Measurements from ENCODE around the gene RESF1. TPM values are rescaled to one million over a fixed set of nuclear protein-coding genes. Genes with fewer than 3 reads are reported as not detected.
A peak's percentile ranks its signal among the peaks of the same experiment; 100 is the strongest.

Gene RESF1
- total RNA-seq, 1 donor from 2014 or later = 287 TPM

- no peak for DNase-seq (ENCODE audit: low spot score, unreplicated experiment)
- Mint-ChIP-seq H3K27ac (peak overlapping the region; percentile 99), H3K4me3 (ENCODE audit: low read depth) (peak overlapping the region; percentile 96), H3K4me1 (ENCODE audit: low read depth) (peaks cover 35% of the 10 kb centered on the region), H3K36me3 (ENCODE audit: insufficient read depth) (peaks cover 69% of the 10 kb centered on the region), H3K27me3 (no peaks in the 10 kb centered on the region), H3K9me3 (ENCODE audit: low read depth) (peaks cover 42% of the 10 kb centered on the region)
- no peak for TF ChIP-seq CTCF (IDR thresholded peaks at IDR 0.05; ENCODE audit: unreplicated experiment)
These were observed 2.9 kb downstream of the RESF1 start for GRCh38 chr12:31962076-31962475.

- no peaks in the 10 kb centered on the region for H3K27me3 Mint-ChIP-seq
- H3K9me3 Mint-ChIP-seq (ENCODE audit: low read depth) = peaks cover 50% of the 10 kb centered on the region
- H3K4me3 Mint-ChIP-seq (ENCODE audit: low read depth) = peak overlapping the region; percentile 29
- H3K4me1 Mint-ChIP-seq (ENCODE audit: low read depth) = peaks cover 31% of the 10 kb centered on the region
- TF ChIP-seq CTCF (IDR thresholded peaks at IDR 0.05; ENCODE audit: unreplicated experiment) = no peak
- no peak overlapping the region for H3K27ac Mint-ChIP-seq
- peaks cover 81% of the 10 kb centered on the region for H3K36me3 Mint-ChIP-seq (ENCODE audit: insufficient read depth)
- no peak for DNase-seq (ENCODE audit: low spot score, unreplicated experiment)
These were observed 5.1 kb downstream of the RESF1 start for GRCh38 chr12:31964280-31964679.

- peak overlapping the region; percentile 22 for H3K4me3 Mint-ChIP-seq (ENCODE audit: low read depth)
- H3K27ac Mint-ChIP-seq = peak overlapping the region; percentile 80
- no peak for DNase-seq (ENCODE audit: low spot score, unreplicated experiment)
- no peak for TF ChIP-seq CTCF (IDR thresholded peaks at IDR 0.05; ENCODE audit: unreplicated experiment)
- no peaks in the 10 kb centered on the region for H3K27me3 Mint-ChIP-seq
- peaks cover 31% of the 10 kb centered on the region for H3K4me1 Mint-ChIP-seq (ENCODE audit: low read depth)
- peaks cover 89% of the 10 kb centered on the region for H3K36me3 Mint-ChIP-seq (ENCODE audit: insufficient read depth)
- peaks cover 54% of the 10 kb centered on the region for H3K9me3 Mint-ChIP-seq (ENCODE audit: low read depth)
These were observed 5.9 kb downstream of the RESF1 start for GRCh38 chr12:31965090-31965489.

GRCh38 chr12:31966558-31967205 lies 7.5 kb downstream of the RESF1 start:
- H3K36me3 Mint-ChIP-seq (ENCODE audit: insufficient read depth) = peaks cover 96% of the 10 kb centered on the region
- H3K4me1 Mint-ChIP-seq (ENCODE audit: low read depth) = peaks cover 20% of the 10 kb centered on the region
- H3K4me3 Mint-ChIP-seq (ENCODE audit: low read depth) = peak overlapping the region; percentile 4
- no peak for DNase-seq (ENCODE audit: low spot score, unreplicated experiment)
- no peak for TF ChIP-seq CTCF (IDR thresholded peaks at IDR 0.05; ENCODE audit: unreplicated experiment)
- peak overlapping the region; percentile 43 for H3K27ac Mint-ChIP-seq
- no peaks in the 10 kb centered on the region for H3K27me3 Mint-ChIP-seq
- peaks cover 68% of the 10 kb centered on the region for H3K9me3 Mint-ChIP-seq (ENCODE audit: low read depth)

- H3K36me3 Mint-ChIP-seq (ENCODE audit: insufficient read depth) = peaks cover 96% of the 10 kb centered on the region
- no peak for TF ChIP-seq CTCF (IDR thresholded peaks at IDR 0.05; ENCODE audit: unreplicated experiment)
- no peaks in the 10 kb centered on the region for H3K27me3 Mint-ChIP-seq
- peak overlapping the region; percentile 34 for H3K27ac Mint-ChIP-seq
- no peak for DNase-seq (ENCODE audit: low spot score, unreplicated experiment)
- H3K9me3 Mint-ChIP-seq (ENCODE audit: low read depth) = peaks cover 68% of the 10 kb centered on the region
- peaks cover 12% of the 10 kb centered on the region for H3K4me1 Mint-ChIP-seq (ENCODE audit: low read depth)
- H3K4me3 Mint-ChIP-seq (ENCODE audit: low read depth) = peak overlapping the region; percentile 30
These were observed 8.3 kb downstream of the RESF1 start for GRCh38 chr12:31967539-31967938.
